SK-N-MC (cell line): Measurements from ENCODE around the gene FABP6.

Experiments used
- EZH2 ChIP-seq: fragments of 200-600 bp; sonication (generic); IDR thresholded peaks from one replicate; pipeline ENCODE4 v1.6.1; 2017; ENCODE audit warnings: antibody characterized with exemption
- FOXP2 ChIP-seq: optimal IDR thresholded peaks from 2 replicates; pipeline ENCODE3; 2011; ENCODE audit warnings: mild to moderate bottlenecking, moderate library complexity; ENCODE audit not compliant: insufficient read depth; ENCODE audit errors: extremely low read length, control extremely low read depth
- POLR2AphosphoS5 ChIP-seq: IDR thresholded peaks from 2 replicates; pipeline ENCODE4 v1.6.1; 2012; ENCODE audit warnings: mild to moderate bottlenecking, low read depth, low read length, borderline replicate concordance

GRCh38 chr5:160245506-160246086, 16.3 kb downstream of the FABP6 start:
- TF ChIP-seq POLR2AphosphoS5 (no peak), EZH2 (no peak), FOXP2 (no peak)
